HG02885 (cell line): ENCODE measurements around the gene NCAPG2.

Experiments used
- ATAC-seq: cut with Tn5 transposase; IDR thresholded peaks from one replicate; pipeline ENCODE4 v1.9.1; 2021; ENCODE audit warnings: mild to moderate bottlenecking; ENCODE audit not compliant: unreplicated experiment, poor library complexity

NCAPG2 gene

DNA sequence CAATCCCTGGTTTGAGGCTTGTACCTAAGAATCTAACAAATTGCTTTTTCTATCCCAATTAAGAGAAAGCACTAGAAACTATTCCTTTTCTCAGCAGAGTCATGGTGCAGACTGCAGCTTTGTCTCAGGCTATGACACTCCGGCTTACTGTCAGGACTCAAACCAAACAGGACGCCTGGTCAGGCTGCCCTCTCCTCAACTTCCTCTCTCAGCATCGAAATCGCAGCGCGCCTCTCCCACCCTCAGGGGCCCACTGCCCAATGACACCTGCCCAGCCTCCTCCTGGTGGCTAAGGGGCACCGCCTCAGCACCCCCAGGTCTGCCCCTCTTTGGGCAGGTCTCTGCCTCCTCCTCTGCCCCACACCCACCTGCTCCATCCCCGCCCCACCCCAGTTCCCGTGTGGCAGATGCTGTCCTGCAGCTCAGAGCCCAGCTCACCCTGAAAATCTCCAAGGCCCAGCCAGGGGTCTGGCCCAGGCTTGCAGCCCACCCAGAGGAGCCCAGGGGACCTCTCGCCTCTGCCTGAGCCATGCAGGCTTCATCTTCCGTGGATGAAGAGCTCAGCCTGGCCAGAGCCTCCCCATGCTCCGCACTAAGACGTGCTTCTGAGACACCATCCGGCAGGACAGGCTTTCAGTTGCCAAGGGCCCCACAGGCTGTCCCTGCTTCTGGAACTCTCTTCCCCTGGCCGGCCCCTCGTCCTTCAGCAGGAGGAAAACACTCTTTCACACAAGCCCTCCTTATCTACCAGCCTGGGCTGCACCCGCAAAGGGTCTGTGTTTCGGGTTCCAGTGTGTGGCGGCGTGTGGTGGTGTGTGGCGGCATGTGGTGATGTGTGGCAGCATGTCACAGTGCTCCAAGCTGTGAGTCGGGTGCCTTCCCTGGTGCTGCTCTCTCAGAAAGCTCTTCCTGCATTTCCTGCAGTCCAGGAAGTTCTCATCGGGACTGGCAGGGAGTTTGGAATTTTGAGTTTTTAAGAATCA, 100.5 kb downstream of the NCAPG2 start:
- ATAC-seq: peak; percentile 32

DNA sequence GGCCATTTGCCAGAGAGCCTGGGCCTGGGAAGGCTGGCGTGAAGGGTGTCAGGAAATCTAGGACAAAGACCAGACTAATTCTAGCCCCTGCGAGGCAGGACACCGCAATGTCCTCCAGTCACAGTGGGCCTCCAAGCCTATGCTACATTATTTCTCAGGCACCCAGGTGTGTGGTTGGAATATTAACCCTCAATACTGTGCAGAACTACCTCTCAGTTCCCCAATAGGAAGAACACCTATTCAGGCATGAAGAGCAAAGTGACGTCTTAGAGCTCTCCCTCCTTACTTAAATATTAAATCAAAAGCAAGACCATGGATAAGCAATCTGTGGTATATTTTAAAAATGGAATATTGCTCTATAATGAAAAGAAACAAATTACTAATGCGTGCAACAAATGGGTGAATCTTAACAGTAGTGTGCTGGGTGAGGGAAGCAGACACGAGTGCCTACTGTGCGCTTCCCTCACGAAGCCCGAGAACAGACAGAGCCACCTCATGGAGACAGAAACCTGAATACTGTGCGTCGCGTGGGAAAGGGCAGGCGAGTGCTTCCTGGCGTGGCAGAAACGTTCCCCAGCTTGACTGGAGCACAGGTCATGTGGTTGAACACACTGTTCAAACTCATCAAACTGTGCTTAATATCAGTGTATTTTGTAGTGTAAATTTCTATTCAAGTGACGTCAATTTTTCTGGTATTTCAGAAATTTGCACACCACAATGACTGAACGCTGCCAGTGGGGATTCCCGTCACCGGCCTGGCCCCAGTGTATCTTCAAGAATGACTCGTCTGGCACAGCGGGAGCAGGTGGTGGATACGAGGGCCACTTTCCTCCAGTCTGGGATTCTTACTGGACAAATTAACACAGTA, 101.5 kb downstream of the NCAPG2 start:
- peak; percentile 71 for ATAC-seq

GRCh38 chr7:158602041-158602440, 102.6 kb downstream of the NCAPG2 start:
- no peak for ATAC-seq

DNA sequence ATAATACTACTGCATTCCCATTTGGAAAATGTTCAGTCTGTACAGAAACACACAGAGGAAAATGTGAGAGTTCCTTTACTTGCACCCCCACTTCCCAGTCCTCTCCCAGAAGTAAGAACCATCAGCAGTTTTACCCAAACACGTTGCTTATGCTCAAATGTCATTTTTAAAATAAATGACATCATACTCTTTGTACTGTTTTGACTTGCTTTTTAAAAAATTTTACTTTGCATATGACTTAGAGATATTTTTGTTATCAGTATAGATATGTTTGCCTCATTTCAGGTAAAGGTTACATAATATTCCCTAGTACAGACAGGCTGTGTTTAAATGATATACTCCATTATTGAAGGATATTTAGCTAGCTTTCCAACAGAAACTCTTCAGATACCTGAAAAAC, 103.5 kb downstream of the NCAPG2 start:
- no peak for ATAC-seq

DNA sequence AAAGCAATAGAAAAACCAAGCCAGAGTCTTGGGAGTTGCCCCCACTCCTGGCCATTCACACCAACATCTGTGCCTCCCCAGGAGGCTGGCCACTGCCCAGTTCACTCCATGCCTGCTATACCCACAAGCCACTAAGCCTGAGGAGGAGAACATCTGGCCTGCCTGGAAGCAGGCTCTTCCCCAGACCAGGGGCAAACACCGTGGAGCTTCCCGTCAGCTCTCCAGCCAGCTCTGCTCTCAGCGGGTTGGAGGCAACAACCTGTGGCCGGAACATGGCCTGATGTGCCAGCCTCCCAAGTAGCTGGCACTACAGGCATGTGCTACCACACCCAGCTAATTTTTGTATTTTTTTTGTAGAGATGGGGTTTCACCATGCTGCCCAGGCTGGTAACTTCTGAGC, 107.9 kb downstream of the NCAPG2 start:
- no peak for ATAC-seq

DNA sequence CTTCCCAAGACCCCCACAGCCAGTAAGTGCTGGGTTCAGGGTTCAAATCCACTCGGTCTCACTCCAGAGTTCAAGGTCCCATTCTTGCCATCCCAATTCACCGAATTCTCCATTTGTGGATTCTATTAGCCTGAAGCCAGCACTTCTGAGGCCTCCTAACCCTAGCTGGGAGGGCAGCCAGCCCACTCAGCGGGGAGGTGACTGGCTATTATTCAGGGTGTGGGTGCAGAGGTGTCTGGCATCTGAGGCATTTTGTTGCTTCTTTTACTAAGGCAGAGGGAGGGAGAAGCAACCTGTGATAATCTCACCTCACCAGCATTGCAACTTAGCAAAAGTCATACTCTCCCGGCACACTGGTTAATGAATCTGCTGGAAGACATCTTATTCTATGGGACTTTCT, 108.3 kb downstream of the NCAPG2 start:
- ATAC-seq: no peak

- no peak for ATAC-seq
These were observed 109.5 kb downstream of the NCAPG2 start for GRCh38 chr7:158595068-158595467.

DNA sequence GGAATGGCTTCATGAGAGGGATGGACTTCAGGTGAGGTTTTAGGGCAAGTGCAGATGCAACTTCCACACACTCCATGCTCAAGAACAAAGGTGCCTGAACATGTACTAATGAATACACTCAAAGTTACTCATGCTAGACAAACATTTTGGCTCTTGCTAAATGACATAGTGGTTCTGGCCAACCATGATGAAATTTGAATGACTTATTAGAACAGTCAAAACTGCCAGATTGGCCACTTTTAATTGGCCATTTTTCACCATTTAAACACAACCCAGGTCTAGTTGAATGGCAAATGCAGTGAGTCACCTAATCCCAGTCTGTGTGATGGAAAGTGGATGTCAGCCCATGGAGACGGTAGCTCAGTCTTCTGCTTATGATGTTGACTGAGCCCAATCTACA, 112.1 kb downstream of the NCAPG2 start:
- ATAC-seq: no peak

DNA sequence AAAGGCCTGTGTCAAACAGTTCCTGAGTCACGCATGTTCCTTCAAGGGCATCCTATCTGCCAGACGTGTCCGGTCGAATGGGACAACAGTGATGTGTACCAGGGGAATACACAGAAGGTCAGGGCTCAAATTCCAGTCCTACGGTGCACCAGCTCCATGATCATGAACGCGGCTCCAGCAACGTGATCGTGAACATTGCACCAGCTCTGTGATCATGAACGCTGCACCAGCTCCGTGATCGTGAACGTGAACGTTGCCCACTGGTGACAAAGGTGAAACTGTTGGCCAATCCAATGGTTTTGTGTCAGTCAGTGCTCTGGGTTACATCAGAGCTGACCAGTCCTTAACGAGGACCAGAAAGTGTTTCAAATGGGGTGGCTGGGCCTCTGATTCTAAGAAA, 112.7 kb downstream of the NCAPG2 start:
- no peak for ATAC-seq

GRCh38 chr7:158590181-158590530, 114.4 kb downstream of the NCAPG2 start:
- ATAC-seq: no peak

DNA sequence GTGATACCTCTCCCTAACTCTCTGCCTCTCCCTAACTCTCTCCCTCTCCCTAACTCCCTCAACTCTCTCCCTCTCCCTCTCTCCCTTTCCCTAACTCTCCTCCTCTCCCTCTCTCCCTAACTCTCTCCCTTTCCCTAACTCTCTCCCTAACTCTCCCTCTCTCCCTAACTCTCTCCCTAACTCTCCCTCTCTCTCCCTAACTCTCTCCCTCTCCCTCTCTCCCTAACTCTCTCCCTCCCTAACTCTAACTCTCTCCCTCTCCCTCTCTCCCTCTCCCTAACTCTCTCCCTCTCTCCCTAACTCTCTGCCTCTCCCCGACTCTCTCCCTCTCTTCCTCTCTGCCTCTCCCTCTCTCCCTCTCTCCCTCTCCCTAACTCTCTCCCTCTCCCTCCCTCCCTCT, 115.0 kb downstream of the NCAPG2 start:
- ATAC-seq: no peak

- ATAC-seq: no peak
These were observed 115.6 kb downstream of the NCAPG2 start for GRCh38 chr7:158588878-158589442.

DNA sequence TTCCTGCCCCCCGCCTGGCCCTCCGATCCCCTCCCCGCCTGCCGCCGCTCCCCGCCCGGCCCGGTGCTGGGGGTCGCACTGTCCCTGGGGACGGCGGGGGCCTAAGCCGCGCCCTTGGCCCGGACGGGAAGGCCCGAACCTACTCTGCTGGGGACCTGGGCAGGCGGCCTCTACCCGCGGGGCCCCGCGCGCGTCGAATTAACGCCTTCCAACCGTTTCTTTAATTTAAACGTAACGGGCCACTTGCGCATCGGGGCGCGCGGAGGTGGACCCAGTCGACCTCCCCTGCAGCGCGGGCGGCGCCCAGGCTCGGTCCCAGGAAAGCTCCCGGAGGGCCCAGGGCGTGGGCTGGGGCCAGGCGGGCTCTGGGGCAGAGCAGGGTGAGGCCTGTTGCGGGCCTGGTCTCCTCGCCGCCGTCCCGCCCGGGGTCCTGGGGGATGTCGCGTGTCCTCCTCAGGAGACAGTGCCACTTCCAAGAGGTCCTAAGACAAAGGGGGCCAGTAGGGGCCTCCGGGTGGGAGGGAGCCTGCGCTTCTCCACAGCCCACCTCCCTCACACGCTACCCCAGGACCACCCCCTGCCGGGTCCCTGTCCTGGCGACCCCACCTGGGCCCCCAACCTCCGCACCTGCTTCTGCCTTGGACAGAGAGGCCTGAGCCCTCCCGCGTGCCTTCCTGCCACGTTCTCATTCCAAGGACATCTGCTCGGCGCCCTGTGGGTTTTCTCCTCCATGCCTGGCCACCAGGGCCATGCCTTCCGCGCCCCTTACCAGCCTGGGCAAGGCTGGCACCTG, 116.3 kb downstream of the NCAPG2 start:
- ATAC-seq: peak; percentile 4

- ATAC-seq: peak; percentile 80
These were observed 117.2 kb downstream of the NCAPG2 start, which contains the start of gene PTPRN2 for GRCh38 chr7:158587162-158588084. TSS of gene PTPRN2 (minus strand) at chr7:158587823.

GRCh38 chr7:158586499-158587161, 118.0 kb downstream of the NCAPG2 start:
- ATAC-seq: no peak

- ATAC-seq: no peak
These were observed 118.7 kb downstream of the NCAPG2 start for GRCh38 chr7:158585721-158586498.

DNA sequence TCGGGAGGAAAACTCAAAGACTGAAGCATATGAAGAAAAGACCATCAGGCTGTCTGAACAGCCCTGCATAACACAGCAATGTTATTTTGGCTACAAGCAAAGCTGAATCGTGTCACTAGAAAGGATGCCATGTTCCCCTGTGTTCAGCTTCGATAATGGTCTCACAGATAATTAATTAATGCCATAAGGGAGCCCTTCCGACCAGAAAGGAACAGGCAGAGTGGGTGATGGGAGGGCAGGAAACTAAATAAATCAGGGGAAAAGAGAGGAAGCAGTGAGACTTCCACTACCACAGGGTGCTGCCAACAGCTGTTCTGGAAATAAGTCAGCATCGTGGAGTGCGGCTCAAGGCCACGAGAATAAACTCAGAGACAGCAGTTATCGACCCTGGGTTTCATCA, 120.2 kb downstream of the NCAPG2 start:
- ATAC-seq: no peak

GRCh38 chr7:158583810-158584209, 120.8 kb downstream of the NCAPG2 start:
- ATAC-seq: no peak
